OCI-LY1 (cell line): ENCODE measurements around the gene EFHD1.

Source experiments
- EZH2 ChIP-seq: fragments of 200-600 bp; sonication (generic), shearing (Covaris generic); IDR thresholded peaks from 2 replicates; pipeline ENCODE4 v1.8.0; 2017; ENCODE audit warnings: borderline replicate concordance, mixed run types, mild to moderate bottlenecking, antibody characterized with exemption, low read length, moderate library complexity, mixed read lengths
- TF ChIP-seq, protein P1 (sequence below): fragments of 200-600 bp; sonication (generic), shearing (Covaris generic); IDR thresholded peaks from 2 replicates; pipeline ENCODE4 v1.5.1; 2017; ENCODE audit warnings: mild to moderate bottlenecking, antibody characterized with exemption, low read length, moderate library complexity, mixed read lengths

DNA sequence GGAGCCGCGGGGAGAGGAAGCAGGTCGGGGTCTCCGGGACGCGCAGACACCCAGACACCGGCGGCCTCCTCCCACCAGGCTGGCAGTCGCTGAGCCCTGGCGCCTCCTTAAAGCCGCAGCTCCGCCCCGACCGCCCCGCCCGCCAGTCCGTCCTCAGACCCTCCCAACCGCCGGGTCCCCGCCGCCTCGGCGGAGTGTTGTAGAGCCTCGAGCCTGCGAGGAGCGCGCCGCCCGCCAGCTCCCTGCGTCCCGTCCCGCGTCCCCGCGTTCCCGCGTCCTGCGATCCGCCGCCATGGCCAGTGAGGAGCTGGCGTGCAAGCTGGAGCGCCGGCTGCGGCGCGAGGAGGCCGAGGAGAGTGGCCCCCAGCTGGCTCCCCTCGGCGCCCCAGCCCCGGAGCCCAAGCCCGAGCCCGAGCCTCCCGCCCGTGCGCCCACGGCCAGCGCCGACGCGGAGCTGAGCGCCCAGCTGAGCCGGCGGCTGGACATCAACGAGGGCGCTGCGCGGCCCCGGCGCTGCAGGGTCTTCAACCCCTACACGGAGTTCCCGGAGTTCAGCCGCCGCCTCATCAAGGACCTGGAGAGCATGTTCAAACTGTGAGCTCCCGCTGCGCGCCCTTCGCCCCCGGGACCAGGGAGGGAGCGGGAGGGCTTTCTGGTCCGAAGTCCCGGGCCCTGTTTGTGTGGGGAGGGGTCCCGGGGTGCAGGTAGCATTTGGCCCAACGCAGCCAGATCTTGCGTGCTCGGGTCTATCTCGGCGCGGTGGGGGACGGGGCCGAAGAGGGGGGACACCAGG is at the start of gene EFHD1:
- TF ChIP-seq, protein P1, sequence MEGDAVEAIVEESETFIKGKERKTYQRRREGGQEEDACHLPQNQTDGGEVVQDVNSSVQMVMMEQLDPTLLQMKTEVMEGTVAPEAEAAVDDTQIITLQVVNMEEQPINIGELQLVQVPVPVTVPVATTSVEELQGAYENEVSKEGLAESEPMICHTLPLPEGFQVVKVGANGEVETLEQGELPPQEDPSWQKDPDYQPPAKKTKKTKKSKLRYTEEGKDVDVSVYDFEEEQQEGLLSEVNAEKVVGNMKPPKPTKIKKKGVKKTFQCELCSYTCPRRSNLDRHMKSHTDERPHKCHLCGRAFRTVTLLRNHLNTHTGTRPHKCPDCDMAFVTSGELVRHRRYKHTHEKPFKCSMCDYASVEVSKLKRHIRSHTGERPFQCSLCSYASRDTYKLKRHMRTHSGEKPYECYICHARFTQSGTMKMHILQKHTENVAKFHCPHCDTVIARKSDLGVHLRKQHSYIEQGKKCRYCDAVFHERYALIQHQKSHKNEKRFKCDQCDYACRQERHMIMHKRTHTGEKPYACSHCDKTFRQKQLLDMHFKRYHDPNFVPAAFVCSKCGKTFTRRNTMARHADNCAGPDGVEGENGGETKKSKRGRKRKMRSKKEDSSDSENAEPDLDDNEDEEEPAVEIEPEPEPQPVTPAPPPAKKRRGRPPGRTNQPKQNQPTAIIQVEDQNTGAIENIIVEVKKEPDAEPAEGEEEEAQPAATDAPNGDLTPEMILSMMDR: no peak
- TF ChIP-seq EZH2: no peak
